GM19043 (cell line): ENCODE data around the gene DLX1.
"Not testable (repeated sequence)": the region's sequence is repeated elsewhere in the genome, so short reads cannot be mapped to it uniquely, and the experiment has no call there.

Experiments
- ATAC-seq: cut with Tn5 transposase; IDR thresholded peaks from one replicate; pipeline ENCODE4 v1.9.1; 2021; ENCODE audit warnings: low read depth; ENCODE audit not compliant: unreplicated experiment

DLX1 gene

GRCh38 chr2:172109256-172109987 is 24.1 kb downstream of the DLX1 start:
- no peak for ATAC-seq

DNA sequence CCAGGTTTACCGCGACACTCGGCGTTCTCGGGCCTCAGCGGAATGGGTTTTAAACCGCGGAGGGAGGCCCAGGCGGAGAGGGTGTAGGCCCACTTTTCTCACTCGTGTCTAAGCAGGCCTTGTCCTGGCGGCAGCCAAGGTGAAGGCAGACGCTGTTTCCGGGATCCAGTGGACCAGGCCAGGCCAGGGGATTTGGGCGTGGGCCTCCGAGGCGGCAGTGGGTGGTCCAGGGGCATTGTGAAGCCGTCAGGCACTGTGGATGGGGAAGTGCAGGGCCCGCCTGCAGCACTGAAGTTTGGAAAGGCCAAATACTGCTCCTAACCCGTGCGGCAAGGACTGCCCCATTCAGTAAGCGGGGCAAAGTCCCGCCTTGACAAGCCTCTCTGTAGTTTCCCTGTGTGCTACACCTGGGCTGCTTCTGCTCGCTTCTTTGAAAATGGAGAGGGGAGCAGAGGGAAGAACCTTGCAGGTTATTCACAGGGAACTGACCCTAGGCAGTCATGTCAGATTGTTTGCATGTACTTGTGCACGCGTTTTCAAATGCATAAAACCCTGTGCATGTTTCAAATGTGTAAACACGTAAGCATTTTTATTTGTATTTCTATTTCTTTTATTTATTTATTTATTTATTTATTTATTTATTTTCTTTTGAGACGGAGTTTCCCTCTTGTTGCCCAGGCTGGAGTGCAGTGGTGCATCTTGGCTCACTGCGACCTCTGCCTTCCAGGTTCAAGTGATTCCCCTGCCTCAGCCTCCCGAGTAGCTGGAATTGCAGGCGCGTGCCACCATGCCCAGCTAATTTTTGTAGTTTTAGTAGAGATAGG is 24.9 kb downstream of the DLX1 start:
- no peak for ATAC-seq

- no peak for ATAC-seq
These were observed 28.3 kb downstream of the DLX1 start for GRCh38 chr2:172113617-172114016.

DNA sequence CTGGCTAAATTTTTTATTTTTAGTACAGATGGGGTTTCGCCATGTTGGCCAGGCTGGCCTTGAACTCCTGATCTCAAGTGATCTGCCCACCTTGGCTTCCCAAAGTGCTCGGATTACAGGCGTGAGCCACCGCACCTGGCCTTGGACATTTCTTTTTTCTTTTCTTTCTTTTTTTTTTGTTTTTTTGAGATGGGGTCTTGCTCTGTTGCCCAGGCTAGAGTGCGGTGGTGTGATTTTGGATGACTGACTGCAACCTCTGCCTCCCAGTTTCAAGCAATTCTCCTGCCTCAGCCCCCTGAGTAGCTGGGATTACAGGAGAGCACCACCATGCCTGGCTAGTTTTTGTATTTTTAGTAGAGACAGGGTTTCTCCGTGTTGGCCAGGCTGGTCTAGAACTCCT is 28.9 kb downstream of the DLX1 start:
- not testable (repeated sequence) for ATAC-seq

DNA sequence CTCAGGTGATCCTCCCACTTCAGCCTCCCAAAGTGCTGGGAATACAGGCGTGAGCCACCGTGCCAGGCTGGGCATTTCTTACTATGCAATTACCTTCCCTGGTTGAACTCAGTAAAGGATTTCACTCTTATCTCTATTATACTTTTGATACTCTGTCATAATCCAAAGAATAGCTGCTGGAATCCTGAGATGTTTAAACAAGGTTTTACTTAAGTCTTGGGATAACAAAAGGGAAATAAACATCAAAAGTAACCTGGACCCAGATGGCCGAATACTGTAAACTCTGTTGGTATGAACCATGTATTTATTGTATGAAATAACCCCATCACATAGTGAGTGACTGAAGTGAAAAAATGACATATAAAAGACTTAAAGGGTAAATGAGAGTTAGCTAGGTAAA is 29.3 kb downstream of the DLX1 start:
- no peak for ATAC-seq

GRCh38 chr2:172116107-172116506 is 30.8 kb downstream of the DLX1 start:
- ATAC-seq, result no peak

DNA sequence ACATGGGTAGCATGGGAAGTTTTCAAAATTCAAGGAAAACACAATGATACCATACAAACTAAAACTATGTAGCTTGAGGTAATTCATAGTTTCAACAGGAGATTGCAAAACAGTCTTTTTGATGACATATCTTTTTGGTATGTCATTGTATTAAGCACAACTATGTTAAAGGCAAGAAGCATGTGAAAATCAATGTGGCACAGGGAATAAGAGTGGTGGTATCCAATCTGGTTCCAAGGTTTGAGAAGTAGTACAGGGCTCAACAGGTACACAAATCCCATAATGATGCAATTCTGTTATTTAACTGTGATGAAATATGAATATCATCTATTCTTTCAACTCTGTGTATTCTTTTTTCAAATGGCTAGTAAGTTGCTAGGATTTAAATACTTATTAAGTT is 33.8 kb downstream of the DLX1 start:
- no peak for ATAC-seq

DNA sequence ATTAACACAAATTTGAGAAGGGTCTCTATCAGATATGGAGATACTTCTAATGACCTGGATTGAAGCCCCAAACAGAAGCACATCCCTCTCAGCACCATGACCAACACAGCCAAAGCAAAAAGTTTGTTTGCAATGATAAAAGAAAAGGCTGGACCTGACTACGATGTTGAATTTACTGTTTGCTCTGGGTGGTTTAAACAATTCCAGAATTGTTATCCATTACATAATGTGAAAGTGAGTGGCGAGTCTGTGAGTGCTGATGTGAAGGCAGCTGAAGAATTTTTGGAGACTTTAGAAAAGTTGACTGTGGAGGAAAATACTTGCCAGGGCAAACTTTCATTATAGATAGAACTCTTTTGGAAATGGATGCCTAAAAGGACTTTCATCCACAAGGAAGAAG is 34.8 kb downstream of the DLX1 start:
- no peak for ATAC-seq

DNA sequence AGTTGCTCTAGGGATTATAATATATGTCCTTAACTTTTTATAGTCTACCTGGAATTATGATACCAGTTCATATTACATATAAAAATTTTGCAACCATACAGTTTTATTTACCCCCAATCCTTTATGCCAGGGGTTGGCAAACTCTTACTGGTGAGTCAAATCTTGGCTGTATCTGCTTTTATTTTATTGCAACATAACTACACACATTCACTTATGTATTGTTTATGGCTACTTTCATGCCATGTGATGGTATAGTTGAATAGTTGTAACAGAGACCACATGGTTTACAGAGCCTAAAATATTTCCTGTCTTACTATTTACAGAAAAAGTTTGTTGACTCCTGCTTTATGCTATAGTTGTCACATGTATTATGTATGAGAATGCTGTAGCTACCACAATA is 43.2 kb downstream of the DLX1 start:
- no peak for ATAC-seq

DNA sequence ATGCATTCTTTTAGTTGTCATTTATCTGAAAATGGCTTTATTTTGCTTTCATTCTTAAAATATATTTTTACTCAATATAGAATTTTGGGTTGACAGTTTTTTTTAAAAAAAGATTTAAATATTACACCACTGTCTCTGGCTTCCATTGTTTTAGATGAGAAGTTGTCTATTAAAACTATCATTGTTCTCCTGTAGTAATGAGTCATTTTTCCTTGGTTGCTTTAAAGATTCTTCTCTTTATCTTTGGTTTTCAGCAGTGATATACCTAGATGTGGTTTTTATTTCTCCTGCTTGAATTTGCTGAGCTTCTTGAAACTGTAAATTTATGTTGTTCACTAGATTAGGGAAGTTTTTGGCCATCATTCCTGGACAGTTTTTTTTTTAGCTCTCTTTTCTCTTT is 44.1 kb downstream of the DLX1 start:
- no peak for ATAC-seq

- no peak for ATAC-seq
These were observed 46.6 kb downstream of the DLX1 start for GRCh38 chr2:172131713-172132555.

DNA sequence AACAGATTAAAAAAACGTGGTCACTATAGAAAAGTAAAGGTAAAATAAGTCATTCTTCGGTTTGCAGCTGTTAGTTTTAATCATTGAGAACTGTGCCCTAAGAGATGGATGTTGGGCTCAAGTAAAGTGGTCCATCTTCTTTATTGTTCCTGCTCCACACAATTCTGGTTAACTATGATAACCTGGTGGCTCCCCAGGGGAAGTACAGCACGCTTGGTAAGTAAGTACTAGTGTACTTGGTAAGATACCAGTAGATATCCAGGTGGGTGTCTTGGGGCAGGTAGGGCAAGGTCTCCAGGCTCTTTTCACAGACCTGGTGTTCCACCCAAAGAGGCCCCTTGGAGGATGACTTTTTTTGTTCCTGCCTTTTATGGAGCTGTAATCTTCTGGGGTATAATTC is 49.0 kb downstream of the DLX1 start:
- ATAC-seq, result no peak

DNA sequence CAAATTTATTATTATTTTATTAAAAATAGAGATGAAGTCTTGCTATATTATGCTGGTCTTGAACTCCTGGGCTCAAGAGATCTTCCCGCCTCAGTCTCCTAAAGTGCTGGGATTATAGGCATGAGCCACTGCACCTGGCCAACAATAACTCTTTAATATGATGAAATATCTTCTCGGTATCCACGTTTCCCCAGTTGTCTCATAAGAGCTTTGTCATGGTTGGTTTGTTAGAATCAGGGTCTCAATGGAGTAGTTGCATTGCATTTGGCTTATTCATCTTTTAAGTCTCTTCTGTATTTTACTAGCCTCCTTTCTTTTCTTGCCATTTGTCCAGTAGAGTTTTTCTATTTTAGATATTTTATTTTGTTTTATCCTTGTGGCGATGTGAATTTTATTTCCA is 50.1 kb downstream of the DLX1 start:
- no peak for ATAC-seq

GRCh38 chr2:172137109-172137508 is 51.8 kb downstream of the DLX1 start:
- ATAC-seq, result no peak

DNA sequence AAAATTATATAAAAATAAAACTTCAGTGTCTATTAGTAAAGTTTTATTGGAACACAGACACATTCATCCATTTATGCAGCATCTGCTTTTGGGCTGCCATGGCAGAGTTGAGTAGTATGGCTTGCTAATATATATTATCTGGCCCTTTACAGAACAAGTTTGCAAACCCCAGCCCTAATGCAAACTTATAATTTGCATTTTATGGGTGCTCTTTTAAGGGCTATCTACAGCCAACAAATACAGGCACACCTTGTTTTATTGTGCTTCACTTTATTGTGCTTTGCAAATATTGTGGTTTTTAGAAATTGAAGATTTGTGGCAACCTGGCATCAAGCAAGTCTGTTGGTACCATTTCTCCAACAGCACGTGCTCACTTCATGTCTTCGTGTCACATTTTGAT is 52.6 kb downstream of the DLX1 start:
- ATAC-seq, result no peak

DNA sequence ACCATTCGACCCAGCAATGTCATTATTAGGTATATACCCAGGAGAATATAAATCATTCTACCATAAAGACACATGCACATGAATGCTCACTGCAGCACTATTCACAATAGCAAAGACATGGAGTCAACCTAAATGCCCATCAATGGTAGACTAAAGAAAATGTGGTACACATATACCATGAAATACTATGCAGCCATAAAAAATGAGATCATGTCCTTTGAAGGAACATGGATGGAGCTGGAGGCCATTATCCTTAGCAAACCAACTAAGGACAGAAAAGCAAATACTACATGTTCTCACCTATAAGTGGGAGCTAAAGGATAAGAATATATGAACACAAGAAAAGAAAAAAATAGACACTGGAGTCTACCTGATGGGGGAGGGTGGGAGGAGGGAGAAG is 53.4 kb downstream of the DLX1 start:
- ATAC-seq, result not testable (repeated sequence)
